GM12892 (cell line): ENCODE measurements around the gene ITGB1.

ENCODE experiments used
- POLR2A ChIP-seq: IDR thresholded peaks from 2 replicates; pipeline ENCODE4 v1.6.1; 2011; ENCODE audit warnings: low read depth, low read length, control low read depth
- POLR2AphosphoS5 ChIP-seq: IDR thresholded peaks from 2 replicates; pipeline ENCODE4 v1.6.1; 2011; ENCODE audit warnings: low read depth, low read length, control low read depth

- no peak for TF ChIP-seq POLR2A
- TF ChIP-seq POLR2AphosphoS5, result no peak
Measured at GRCh38 chr10:32990811-32991210, 32.8 kb upstream of the ITGB1 start.
